ENCODE measurements around the gene TOM1L1.
"Not testable (repeated sequence)": the region's sequence is repeated elsewhere in the genome, so short reads cannot be mapped to it uniquely, and the experiment has no call there.

The TOM1L1 gene

GRCh38 chr17:54900457-54901229 is at the start of gene TOM1L1:
TOM1L1 (plus strand) TSS chr17:54900852; CDS start chr17:54900866, 14 bp downstream.
- DNase-seq: peak; percentile 79

GRCh38 chr17:54859187-54859586 is 41.5 kb upstream of the TOM1L1 start:
- no peak for DNase-seq

DNA sequence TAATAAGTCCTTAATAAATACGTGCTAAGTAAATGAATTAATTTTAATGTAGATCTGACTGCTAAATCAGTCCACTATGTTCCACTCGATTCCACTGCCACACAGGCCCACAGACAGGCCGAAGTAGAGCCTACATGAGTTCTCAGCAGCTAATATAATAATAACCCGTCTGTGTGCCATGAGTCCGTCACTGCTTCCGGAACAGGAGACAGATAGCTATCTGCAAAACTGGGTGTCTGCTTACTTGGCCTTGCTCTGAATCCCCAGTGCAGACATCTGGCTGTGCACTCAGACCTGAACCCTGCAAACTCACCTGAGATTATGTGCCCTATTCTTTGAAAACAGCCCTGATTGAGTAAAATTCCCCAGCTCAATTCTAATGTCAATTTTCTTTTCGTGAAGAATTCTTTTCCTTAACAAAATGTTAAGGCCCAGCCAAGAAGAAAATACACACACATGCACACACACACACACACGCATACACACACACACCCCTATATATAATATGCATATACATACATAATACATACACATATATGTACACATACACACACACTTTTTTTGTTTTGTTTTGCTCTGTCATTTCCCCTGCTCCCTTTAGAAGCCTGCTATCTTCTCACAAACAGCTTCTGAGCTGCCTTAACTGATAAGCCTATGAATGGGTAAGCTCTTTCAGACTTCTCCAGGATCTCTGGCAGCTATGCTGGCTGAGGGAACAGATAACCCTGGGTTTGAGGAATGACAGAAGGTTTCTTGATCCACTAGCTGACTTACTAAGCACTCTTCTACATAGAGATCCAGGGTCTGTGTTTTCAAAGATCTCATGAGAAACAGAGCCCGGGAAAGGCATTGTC is 39.8 kb upstream of the TOM1L1 start:
- DNase-seq: no peak

DNA sequence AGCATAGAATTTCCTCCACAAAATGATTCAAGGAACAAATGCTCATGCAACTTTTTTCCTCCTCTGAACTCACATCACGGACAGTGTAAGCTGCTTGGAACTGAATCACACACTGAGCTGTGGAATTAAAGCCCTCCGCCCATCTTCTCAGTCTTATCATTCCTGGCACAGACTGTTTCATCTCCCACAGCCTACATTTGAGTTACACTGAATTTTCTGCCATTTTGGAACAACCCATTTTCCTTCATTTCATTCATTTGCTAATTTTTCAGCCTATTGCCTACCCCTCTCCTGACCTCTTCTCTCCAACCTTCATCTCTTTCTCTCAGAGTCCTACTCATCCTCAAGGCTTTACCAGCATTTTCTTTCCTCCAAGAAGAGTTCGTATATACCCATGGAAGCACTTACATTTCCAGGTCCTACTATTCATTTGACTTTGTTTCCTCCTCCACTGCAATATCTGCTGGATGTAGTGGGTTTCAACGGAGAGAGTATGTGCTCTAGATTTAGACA is 39.1 kb upstream of the TOM1L1 start:
- DNase-seq: no peak

GRCh38 chr17:54863176-54863575 is 37.5 kb upstream of the TOM1L1 start:
- DNase-seq: no peak

DNA sequence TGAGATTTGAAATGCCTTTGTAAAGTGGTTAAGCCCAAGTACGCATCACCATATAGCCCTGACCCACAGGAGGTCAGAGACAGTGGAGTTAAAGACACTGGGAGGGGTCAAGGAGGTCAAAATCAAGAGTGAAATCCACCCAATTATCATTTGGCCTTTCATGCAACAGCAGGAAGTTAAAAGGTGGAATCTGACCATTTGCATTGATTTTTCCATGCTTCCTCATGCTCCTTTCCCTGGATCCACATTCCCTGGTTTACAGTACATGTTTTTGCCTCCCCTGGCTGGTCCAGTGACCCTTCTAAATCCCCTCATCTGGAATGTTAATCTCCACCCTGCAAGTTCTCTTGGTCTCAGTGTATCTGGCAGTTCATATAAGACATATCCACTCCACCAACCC is 36.6 kb upstream of the TOM1L1 start:
- no peak for DNase-seq

- DNase-seq: no peak
Observed at GRCh38 chr17:54864636-54865356, 35.9 kb upstream of the TOM1L1 start.

- no peak for DNase-seq
Observed at GRCh38 chr17:54867634-54868033, 33.0 kb upstream of the TOM1L1 start.

DNA sequence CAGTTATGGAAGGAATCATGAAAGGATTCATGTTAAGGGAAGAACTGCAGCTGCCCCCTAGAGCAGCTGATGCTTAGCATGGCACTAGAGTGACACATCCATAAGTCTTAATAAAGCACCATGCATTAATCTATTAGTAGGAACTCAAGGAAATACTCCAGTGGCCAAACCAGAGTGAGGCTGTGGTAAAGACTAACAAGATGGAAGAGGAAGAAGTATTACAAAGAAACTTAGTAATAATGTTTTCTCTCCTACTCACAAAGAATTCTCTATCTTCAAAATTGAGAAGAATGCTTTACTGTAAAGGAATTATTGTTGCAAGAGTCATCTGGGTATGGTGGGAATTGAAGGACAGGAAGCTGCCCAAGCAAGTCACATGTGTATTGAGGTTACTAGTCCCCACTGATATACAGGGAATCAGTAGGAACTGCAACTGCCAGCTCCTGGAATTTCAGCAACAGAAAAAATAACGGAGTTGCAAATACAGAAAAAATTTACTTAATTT is 29.9 kb upstream of the TOM1L1 start:
- DNase-seq: no peak

GRCh38 chr17:54875906-54876305 is 24.7 kb upstream of the TOM1L1 start:
- not testable (repeated sequence) for DNase-seq

- no peak for DNase-seq
Observed at GRCh38 chr17:54876656-54877195, 23.9 kb upstream of the TOM1L1 start.

DNA sequence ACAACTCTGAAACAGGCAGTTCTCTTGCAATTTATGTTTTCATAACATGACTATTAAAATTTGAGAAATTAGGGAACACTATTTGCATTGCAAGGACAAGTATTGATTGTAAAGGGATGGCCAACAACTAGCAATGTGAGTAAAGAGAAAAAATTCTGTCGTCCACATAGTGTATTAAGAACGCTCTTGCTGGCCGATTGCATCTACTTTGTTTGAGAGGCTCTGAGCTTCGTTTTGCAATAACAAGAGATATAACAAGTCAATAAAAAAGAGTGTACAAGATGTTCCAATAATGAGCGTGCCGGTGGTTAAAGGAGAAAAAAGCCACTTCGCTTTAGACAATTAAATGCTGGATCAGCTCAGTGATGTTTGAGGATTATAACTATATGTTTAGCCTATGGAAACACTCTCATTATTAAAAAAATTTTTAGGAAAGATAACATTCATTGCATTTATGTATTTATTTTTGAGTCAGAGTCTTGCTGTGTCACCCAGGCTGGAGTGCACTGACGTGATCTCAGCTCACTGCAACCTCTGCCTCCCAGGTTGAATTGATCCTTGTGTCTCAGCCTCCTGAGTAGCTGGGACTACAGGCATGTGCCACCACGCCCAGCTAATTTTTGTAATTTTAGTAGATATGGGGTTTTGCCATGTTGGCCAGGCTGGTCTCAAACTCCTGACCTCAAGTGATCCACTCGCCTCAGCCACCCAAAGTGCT is 19.2 kb upstream of the TOM1L1 start:
- DNase-seq: no peak

GRCh38 chr17:54882371-54882770 is 18.3 kb upstream of the TOM1L1 start:
- no peak for DNase-seq

DNA sequence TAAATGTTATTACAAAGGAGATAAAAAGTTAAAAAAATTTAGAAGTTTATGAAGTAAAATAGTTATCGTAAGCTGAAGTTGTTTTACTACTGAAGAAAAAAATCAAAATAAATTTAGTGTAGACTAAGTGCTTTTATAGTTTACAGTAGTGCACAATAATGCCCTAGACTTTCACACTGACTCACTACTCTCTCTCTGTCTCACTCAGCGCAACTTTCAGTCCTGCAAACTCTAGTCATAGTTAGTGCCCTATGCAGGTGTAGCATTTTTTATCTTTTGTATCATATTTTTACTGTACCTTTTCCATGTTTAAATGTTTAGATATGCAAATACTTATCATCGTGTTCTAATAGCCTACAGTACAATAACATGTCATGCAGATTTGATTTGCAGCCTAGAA is 17.7 kb upstream of the TOM1L1 start:
- DNase-seq: no peak

GRCh38 chr17:54883939-54884338 is 16.7 kb upstream of the TOM1L1 start:
- DNase-seq: no peak

DNA sequence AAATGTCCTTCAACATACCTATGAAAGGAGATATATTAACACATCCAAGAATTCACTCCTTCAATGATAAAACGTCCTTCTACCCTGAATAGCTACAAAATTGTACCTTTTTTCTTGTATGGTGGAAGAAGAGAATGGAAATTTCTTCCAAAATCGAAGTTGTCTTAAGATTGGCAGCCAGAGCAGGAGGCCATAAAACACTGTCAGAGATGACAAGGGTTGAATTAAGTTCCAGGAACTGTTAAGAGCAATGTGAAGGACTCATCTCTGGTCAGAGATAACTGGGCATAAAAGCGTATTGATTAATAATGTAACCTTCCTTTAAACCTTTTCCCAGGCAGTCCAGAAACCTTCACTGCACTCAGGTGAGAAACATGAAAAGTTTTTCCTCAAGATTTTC is 12.9 kb upstream of the TOM1L1 start:
- no peak for DNase-seq

DNA sequence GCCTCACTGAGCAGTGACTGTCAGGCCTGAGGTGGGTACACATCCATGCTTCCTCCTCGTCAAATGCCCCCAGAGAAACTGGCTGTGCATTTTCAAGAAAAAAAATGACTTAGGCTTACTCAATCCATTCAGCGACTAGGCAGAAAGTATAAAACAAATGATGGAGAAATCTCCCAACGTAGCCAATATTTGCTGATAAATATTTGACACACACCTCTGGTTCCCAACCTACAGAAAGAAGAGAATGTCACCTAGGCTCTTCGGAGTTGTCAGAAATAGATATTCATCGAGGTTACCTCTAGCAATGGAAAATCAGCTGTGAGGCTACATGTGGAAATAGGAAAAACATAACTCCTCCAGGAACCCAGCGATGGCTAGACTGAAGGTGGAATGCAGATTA is 12.4 kb upstream of the TOM1L1 start:
- DNase-seq: no peak

- DNase-seq: no peak
Observed at GRCh38 chr17:54888981-54889380, 11.7 kb upstream of the TOM1L1 start.

DNA sequence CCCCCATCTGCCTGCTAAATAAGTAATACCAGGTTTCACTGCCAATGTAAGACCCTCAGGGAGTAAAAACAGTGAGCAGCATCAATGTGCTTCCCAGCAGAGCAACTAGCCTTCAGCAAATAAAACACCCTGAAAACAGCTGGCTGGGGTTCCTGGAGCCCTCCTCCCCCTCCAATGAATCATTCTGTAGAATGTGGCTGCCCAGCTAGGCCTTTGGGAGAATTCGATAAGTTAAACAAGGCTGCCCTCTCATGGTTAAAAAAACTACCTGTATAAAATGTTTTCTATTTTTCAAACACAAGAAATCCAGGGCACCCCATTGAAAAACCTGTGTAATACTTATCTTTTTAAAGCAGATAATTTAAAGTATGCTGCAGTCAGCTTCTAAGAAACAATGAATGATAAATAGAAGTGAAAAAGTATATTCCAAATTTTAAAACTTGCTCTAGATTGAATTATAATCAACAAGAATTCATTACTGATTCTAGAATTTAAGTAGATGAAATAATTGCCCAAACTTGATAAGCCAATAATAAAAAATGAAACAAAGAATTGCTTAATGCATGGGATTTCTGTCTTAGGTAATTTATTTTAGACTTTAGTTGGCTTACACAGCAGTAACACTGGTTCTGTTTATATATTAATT is 9.4 kb upstream of the TOM1L1 start:
- DNase-seq: peak; percentile 50

- no peak for DNase-seq
Observed at GRCh38 chr17:54892360-54892759, 8.3 kb upstream of the TOM1L1 start.

DNA sequence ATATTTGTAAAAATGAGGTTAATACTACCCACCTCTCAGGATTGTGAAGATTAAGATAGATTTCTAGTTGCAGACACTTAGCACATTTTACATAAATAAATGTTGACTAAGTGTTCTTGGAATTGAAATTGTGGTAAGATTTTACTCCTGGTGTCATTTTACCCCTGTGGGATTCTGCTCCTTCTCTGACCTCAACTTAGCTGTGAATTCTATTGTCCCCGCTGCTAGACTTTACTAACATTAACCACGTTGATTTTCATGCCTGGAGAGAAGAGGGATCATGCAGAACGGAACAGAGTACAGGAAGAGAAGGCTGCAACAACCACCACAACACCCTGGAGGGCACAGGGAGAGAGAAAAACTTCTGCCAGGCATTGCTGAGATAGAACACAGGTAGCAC is 2.1 kb upstream of the TOM1L1 start:
- no peak for DNase-seq

GRCh38 chr17:54899201-54899600 is 1.5 kb upstream of the TOM1L1 start:
- no peak for DNase-seq
